K562 (cell line): ENCODE measurements around the gene MAP7D1. TPM values are rescaled to one million over a fixed set of nuclear protein-coding genes. Genes with fewer than 3 reads are reported as not detected.

Experiments
- FOXK2 ChIP-seq, 2 experiments: fragments of 450-650 bp; IDR thresholded peaks in 1 of 2; conservative IDR thresholded peaks in 1 of 2; 2 replicates each; pipeline ENCODE4 v1.6.1; 2016; ENCODE audit warnings: low read depth in 2 of 2, mild to moderate bottlenecking in 1 of 2
- HINFP ChIP-seq: fragments of 450-650 bp; conservative IDR thresholded peaks from 2 replicates; pipeline ENCODE4 v1.6.1; 2016; ENCODE audit warnings: missing genetic modification characterization, low read depth, mild to moderate bottlenecking, control low read depth, missing compliant biosample characterization
- JUND ChIP-seq, 2 experiments: IDR thresholded peaks; 2 replicates in 1 of 2; 3 replicates in 1 of 2; pipeline ENCODE4 v1.6.1; 2011; ENCODE audit warnings: borderline replicate concordance in 2 of 2, low read depth in 2 of 2, low read length in 2 of 2, improper control_type of control experiment in 1 of 2, missing biosample characterization in 1 of 2, missing genetic modification characterization in 1 of 2, missing genetic modification reagents in 1 of 2
- LCOR ChIP-seq: sonication (generic); formaldehyde crosslinking; IDR thresholded peaks from 2 replicates; pipeline ENCODE4 v1.8.0; 2022; ENCODE audit warnings: mild to moderate bottlenecking, missing genetic modification reagents
- ZNF639 ChIP-seq, 2 experiments: fragments of 200-800 bp in 1 of 2; sonication (Bioruptor generic) in 1 of 2; sonication (generic) in 1 of 2; formaldehyde crosslinking in 1 of 2; IDR thresholded peaks in 1 of 2; conservative IDR thresholded peaks in 1 of 2; 2 replicates each; pipeline versions ENCODE4 v1.5.0 to v1.6.1; 2016 to 2020; ENCODE audit warnings: missing compliant biosample characterization in 1 of 2, missing genetic modification characterization in 1 of 2, missing genetic modification reagents in 1 of 2
- polyA plus RNA-seq, 8 experiments: library from polyadenylated mRNA; depleted of rRNA in 4 of 8; stranded (reverse) in 5 of 8; unstranded in 3 of 8; fragments of >200 nt; fragmentation: Nextera tagmentation in 2 of 8; fragmentation: Illumina TruSeq in 1 of 8; extraction: Ambion mirVana in 2 of 8; extraction: Trizol in 1 of 8; gene quantifications; 2 replicates each; pipeline versions ENCODE4 v1.2.1 to v1.2.3, GENCODE V29; 2011 to 2014; ENCODE audit warnings: inconsistent platforms in 1 of 8, missing spikeins in 1 of 8
- total RNA-seq, 7 experiments: library from RNA; depleted of rRNA in 6 of 7; stranded (reverse); fragments of >200 nt in 6 of 7; fragmentation: Illumina TruSeq in 2 of 7; extraction: Trizol in 2 of 7; gene quantifications; 2 replicates each; pipeline versions ENCODE4 v1.2.1 to v1.2.3, GENCODE V29; 2011 to 2021; ENCODE audit warnings: low replicate concordance in 1 of 7
- TF ChIP-seq, protein P1 (sequence below), 2 experiments: fragments of 450-650 bp; IDR thresholded peaks; 2 replicates each; pipeline ENCODE4 v1.6.1; 2016
- TF ChIP-seq, protein P2 (sequence below): fragments of 250-450 bp; sonication (Bioruptor Pico); IDR thresholded peaks from 2 replicates; pipeline ENCODE4 v1.8.0; 2021; ENCODE audit warnings: borderline replicate concordance, mild to moderate bottlenecking, moderate library complexity; ENCODE audit not compliant: poor library complexity, severe bottlenecking
- TF ChIP-seq, protein P3 (sequence below): fragments of 450-650 bp; IDR thresholded peaks from 2 replicates; pipeline ENCODE4 v1.6.1; 2017; ENCODE audit warnings: antibody characterized with exemption, mild to moderate bottlenecking

MAP7D1 gene
- total and polyA plus RNA-seq, 9 of the 15 experiments (the other 6 are each of a cell fraction or from before 2014, with no cell fraction given) = 3.6 to 108 (median 34.5) TPM

- TF ChIP-seq ZNF639 (CRISPR knock-in tag; conservative IDR thresholded peaks at IDR 0.05 in 1 of 2, IDR thresholded peaks at IDR 0.05 in 1 of 2) (peak in 1 of 2 experiments; percentile 68; a peak in 1 of 4 replicates), HINFP (tag) (peak; percentile 57), JUND (IDR thresholded peaks at IDR 0.05; ENCODE audit: borderline replicate concordance, low read depth, low read length) (no peak), JUND (tag; IDR thresholded peaks at IDR 0.05; ENCODE audit: borderline replicate concordance, low read depth, low read length) (peak; percentile 27; the same call in 1 of the 3 replicates), FOXK2 (conservative IDR thresholded peaks at IDR 0.05 in 1 of 2, IDR thresholded peaks at IDR 0.05 in 1 of 2; ENCODE audit: low read depth in 2 of 2) (peak in 1 of 2 experiments; percentile 35; a peak in 1 of 4 replicates), LCOR (no peak)
- TF ChIP-seq, protein P1, sequence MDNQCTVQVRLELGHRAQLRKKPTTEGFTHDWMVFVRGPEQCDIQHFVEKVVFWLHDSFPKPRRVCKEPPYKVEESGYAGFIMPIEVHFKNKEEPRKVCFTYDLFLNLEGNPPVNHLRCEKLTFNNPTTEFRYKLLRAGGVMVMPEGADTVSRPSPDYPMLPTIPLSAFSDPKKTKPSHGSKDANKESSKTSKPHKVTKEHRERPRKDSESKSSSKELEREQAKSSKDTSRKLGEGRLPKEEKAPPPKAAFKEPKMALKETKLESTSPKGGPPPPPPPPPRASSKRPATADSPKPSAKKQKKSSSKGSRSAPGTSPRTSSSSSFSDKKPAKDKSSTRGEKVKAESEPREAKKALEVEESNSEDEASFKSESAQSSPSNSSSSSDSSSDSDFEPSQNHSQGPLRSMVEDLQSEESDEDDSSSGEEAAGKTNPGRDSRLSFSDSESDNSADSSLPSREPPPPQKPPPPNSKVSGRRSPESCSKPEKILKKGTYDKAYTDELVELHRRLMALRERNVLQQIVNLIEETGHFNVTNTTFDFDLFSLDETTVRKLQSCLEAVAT (IDR thresholded peaks at IDR 0.05) = peak in 1 of 2 experiments; percentile 73; a peak in 2 of 4 replicates
- TF ChIP-seq, protein P2, sequence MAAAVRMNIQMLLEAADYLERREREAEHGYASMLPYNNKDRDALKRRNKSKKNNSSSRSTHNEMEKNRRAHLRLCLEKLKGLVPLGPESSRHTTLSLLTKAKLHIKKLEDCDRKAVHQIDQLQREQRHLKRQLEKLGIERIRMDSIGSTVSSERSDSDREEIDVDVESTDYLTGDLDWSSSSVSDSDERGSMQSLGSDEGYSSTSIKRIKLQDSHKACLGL (CRISPR knock-in tag) = no peak
- TF ChIP-seq, protein P3, sequence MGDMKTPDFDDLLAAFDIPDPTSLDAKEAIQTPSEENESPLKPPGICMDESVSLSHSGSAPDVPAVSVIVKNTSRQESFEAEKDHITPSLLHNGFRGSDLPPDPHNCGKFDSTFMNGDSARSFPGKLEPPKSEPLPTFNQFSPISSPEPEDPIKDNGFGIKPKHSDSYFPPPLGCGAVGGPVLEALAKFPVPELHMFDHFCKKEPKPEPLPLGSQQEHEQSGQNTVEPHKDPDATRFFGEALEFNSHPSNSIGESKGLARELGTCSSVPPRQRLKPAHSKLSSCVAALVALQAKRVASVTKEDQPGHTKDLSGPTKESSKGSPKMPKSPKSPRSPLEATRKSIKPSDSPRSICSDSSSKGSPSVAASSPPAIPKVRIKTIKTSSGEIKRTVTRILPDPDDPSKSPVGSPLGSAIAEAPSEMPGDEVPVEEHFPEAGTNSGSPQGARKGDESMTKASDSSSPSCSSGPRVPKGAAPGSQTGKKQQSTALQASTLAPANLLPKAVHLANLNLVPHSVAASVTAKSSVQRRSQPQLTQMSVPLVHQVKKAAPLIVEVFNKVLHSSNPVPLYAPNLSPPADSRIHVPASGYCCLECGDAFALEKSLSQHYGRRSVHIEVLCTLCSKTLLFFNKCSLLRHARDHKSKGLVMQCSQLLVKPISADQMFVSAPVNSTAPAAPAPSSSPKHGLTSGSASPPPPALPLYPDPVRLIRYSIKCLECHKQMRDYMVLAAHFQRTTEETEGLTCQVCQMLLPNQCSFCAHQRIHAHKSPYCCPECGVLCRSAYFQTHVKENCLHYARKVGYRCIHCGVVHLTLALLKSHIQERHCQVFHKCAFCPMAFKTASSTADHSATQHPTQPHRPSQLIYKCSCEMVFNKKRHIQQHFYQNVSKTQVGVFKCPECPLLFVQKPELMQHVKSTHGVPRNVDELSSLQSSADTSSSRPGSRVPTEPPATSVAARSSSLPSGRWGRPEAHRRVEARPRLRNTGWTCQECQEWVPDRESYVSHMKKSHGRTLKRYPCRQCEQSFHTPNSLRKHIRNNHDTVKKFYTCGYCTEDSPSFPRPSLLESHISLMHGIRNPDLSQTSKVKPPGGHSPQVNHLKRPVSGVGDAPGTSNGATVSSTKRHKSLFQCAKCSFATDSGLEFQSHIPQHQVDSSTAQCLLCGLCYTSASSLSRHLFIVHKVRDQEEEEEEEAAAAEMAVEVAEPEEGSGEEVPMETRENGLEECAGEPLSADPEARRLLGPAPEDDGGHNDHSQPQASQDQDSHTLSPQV = peak; percentile 84; the same call in 1 of the 2 replicates
Observed at GRCh38 chr1:36212782-36213181, 56.8 kb downstream of the MAP7D1 start (continued).
